CD14-positive monocyte (primary cell): ENCODE measurements around the gene HNRNPLL. TPM values are rescaled to one million over a fixed set of nuclear protein-coding genes. Genes with fewer than 3 reads are reported as not detected.
"Not testable (repeated sequence)": the region's sequence is repeated elsewhere in the genome, so short reads cannot be mapped to it uniquely, and the experiment has no call there.

ENCODE experiments used
- DNase-seq, 3 donors: peaks; one replicate each; pipeline ENCODE4 v3.0.0-alpha.2; 2011 to 2022
- H2AFZ ChIP-seq: 2 replicates; pipeline ENCODE4 v1.6.0; 2012; ENCODE audit warnings: mild to moderate bottlenecking, low read depth, low read length, inconsistent platforms; ENCODE audit not compliant: insufficient read depth, poor library complexity, severe bottlenecking
- H3K27ac ChIP-seq, 2 donors: 1 replicate in 1 of 2; 2 replicates in 1 of 2; pipeline ENCODE4 v1.5.1; 2012 to 2013; ENCODE audit warnings: low read length in 2 of 2, control low read depth in 1 of 2, inconsistent platforms in 1 of 2, low read depth in 1 of 2, mild to moderate bottlenecking in 1 of 2
- H3K27me3 ChIP-seq, 2 donors: one replicate each; pipeline versions ENCODE4 v1.6.0 to v1.6.1; 2011 to 2013; ENCODE audit warnings: low read length in 2 of 2; ENCODE audit not compliant: control insufficient read depth in 2 of 2, insufficient read depth in 2 of 2
- H3K36me3 ChIP-seq, 2 donors: replicated peaks in 1 of 2; 1 replicate in 1 of 2; 2 replicates in 1 of 2; pipeline versions ENCODE4 v1.5.1 to v1.6.1; 2012 to 2013; ENCODE audit warnings: low read length in 2 of 2, control low read depth in 1 of 2, inconsistent platforms in 1 of 2, mild to moderate bottlenecking in 1 of 2; ENCODE audit not compliant: insufficient read depth in 2 of 2, control insufficient read depth in 1 of 2
- H3K4me1 ChIP-seq, 2 donors: 1 replicate in 1 of 2; 2 replicates in 1 of 2; pipeline versions ENCODE4 v1.5.1 to v1.6.1; 2012 to 2013; ENCODE audit warnings: low read length in 2 of 2, control low read depth in 1 of 2, inconsistent platforms in 1 of 2, mild to moderate bottlenecking in 1 of 2, moderate library complexity in 1 of 2; ENCODE audit not compliant: insufficient read depth in 2 of 2, control insufficient read depth in 1 of 2
- H3K4me2 ChIP-seq: replicated peaks from 2 replicates; pipeline ENCODE3; 2012; ENCODE audit warnings: low read length, moderate library complexity, mild to moderate bottlenecking; ENCODE audit not compliant: poor library complexity, severe bottlenecking; ENCODE audit errors: extremely low read depth
- H3K4me3 ChIP-seq, 3 experiments: fragments of 200-600 bp in 1 of 3; sonication (generic) in 1 of 3; replicated peaks in 1 of 3; 1 replicate in 2 of 3; 2 replicates in 1 of 3; pipeline ENCODE4 v1.5.1; 2011 to 2013; ENCODE audit warnings: low read length in 3 of 3, mild to moderate bottlenecking in 3 of 3, control low read depth in 2 of 3, low read depth in 2 of 3, inconsistent platforms in 1 of 3, moderate library complexity in 1 of 3
- H3K79me2 ChIP-seq: 2 replicates; pipeline ENCODE4 v1.6.0; 2012; ENCODE audit warnings: mild to moderate bottlenecking, control low read depth, inconsistent platforms, low read length, moderate library complexity; ENCODE audit not compliant: insufficient read depth
- H3K9ac ChIP-seq: 2 replicates; pipeline ENCODE4 v1.6.0; 2017; ENCODE audit warnings: low read length, mild to moderate bottlenecking; ENCODE audit not compliant: insufficient read depth, poor library complexity, severe bottlenecking
- H3K9me3 ChIP-seq, 2 donors: replicated peaks in 1 of 2; 1 replicate in 1 of 2; 2 replicates in 1 of 2; pipeline versions ENCODE4 v1.5.1 to v1.6.1; 2012 to 2013; ENCODE audit warnings: low read length in 2 of 2, control low read depth in 1 of 2; ENCODE audit not compliant: control insufficient read depth in 1 of 2, insufficient read depth in 1 of 2
- H4K20me1 ChIP-seq: 2 replicates; pipeline ENCODE4 v1.6.0; 2012; ENCODE audit warnings: mild to moderate bottlenecking, low read length, control low read depth, moderate library complexity; ENCODE audit not compliant: insufficient read depth
- H3K27ac Mint-ChIP-seq, 7 donors: one replicate each; pipeline ENCODE4 v1.8.0; 2020; ENCODE audit warnings: mild to moderate bottlenecking in 7 of 7, mixed read lengths in 7 of 7, moderate library complexity in 6 of 7, inconsistent platforms in 2 of 7
- H3K27me3 Mint-ChIP-seq, 3 donors: one replicate each; pipeline ENCODE4 v1.8.0; 2021 to 2022; ENCODE audit warnings: low read depth in 3 of 3, mild to moderate bottlenecking in 3 of 3, mixed read lengths in 3 of 3, moderate library complexity in 3 of 3, inconsistent platforms in 1 of 3
- H3K36me3 Mint-ChIP-seq, 2 donors: one replicate each; pipeline ENCODE4 v1.8.0; 2020; ENCODE audit warnings: mixed read lengths in 2 of 2, inconsistent platforms in 1 of 2, mild to moderate bottlenecking in 1 of 2
- H3K4me1 Mint-ChIP-seq: one replicate; pipeline ENCODE4 v1.8.0; 2020; ENCODE audit warnings: mild to moderate bottlenecking, mixed read lengths
- H3K4me3 Mint-ChIP-seq, 2 donors: one replicate each; pipeline ENCODE4 v1.8.0; 2020; ENCODE audit warnings: mild to moderate bottlenecking in 2 of 2, mixed read lengths in 2 of 2, moderate library complexity in 1 of 2
- H3K9me3 Mint-ChIP-seq, 7 donors: one replicate each; pipeline ENCODE4 v1.8.0; 2020 to 2022; ENCODE audit warnings: mixed read lengths in 7 of 7, mild to moderate bottlenecking in 6 of 7, moderate library complexity in 6 of 7, inconsistent platforms in 2 of 7
- CTCF ChIP-seq: fragments of 200-600 bp; IDR thresholded peaks from one replicate; pipeline ENCODE4 v1.8.0; 2022; ENCODE audit warnings: antibody characterized with exemption, mild to moderate bottlenecking
- WGBS: methylation state at CpG from one replicate; pipeline ENCODE4 v1.1.5; 2013; ENCODE audit warnings: missing lambda C conversion rate; ENCODE audit not compliant: insufficient coverage; 5-methylcytosine and 5-hydroxymethylcytosine counted together
- intact Hi-C, 2 donors: fragments of 100-400 bp; cut with micrococcal nuclease; formaldehyde crosslinking; loops; one replicate each; pipeline versions ENCODE4 v1.15.0 to v1.15.1; 2023
- polyA plus RNA-seq, 3 donors: library from polyadenylated mRNA; depleted of rRNA in 1 of 3; unstranded in 2 of 3; stranded (reverse) in 1 of 3; fragments of 300-500 nt in 2 of 3; fragments of >200 nt in 1 of 3; fragmentation: Illumina TruSeq in 2 of 3; gene quantifications; 1 replicate in 2 of 3; 2 replicates in 1 of 3; pipeline ENCODE4 v1.2.3, GENCODE V29; 2012 to 2021

Gene HNRNPLL
- polyA plus RNA-seq, 3 donors = 12.4 to 16.8 (median 13.8) TPM

GRCh38 chr2:38613126-38613848, 10.6 kb upstream of the HNRNPLL start:
- peaks cover 38 to 55% of the 10 kb centered on the region in 2 donors for H3K4me1 ChIP-seq
- peak overlapping the region; percentile 77 to 94 (median 88) for H3K27ac Mint-ChIP-seq
- intact Hi-C loops = no loop called here
- no peaks in the 10 kb centered on the region for H4K20me1 ChIP-seq
- H3K27ac ChIP-seq = peak overlapping the region in 1 of 2 donors; percentile 58
- peaks cover 0 to 2% of the 10 kb centered on the region in 2 donors for H3K36me3 Mint-ChIP-seq
- no peak overlapping the region for H3K9ac ChIP-seq
- 57% methylated on average over 5 of the region's 10 CpGs for WGBS
- H3K9me3 ChIP-seq = no peaks in the 10 kb centered on the region
- peaks cover 49% of the 10 kb centered on the region for H3K4me1 Mint-ChIP-seq
- no peaks in the 10 kb centered on the region for H3K79me2 ChIP-seq
- peaks cover 0 to 2% (median 0%) of the 10 kb centered on the region in 7 donors for H3K9me3 Mint-ChIP-seq
- peak overlapping the region; percentile 52 for H3K4me2 ChIP-seq
- no peaks in the 10 kb centered on the region for H3K27me3 ChIP-seq
- H3K4me3 ChIP-seq = peak overlapping the region in 1 of 3 experiments; percentile 29
- H2AFZ ChIP-seq = no peak overlapping the region
- peak; percentile 65 to 85 (median 78) for DNase-seq
- H3K4me3 Mint-ChIP-seq = peak overlapping the region; percentile 31 to 46
- H3K36me3 ChIP-seq = no peaks in the 10 kb centered on the region
- no peak for TF ChIP-seq CTCF
- peaks cover 2 to 5% (median 4%) of the 10 kb centered on the region in 3 donors for H3K27me3 Mint-ChIP-seq

DNA sequence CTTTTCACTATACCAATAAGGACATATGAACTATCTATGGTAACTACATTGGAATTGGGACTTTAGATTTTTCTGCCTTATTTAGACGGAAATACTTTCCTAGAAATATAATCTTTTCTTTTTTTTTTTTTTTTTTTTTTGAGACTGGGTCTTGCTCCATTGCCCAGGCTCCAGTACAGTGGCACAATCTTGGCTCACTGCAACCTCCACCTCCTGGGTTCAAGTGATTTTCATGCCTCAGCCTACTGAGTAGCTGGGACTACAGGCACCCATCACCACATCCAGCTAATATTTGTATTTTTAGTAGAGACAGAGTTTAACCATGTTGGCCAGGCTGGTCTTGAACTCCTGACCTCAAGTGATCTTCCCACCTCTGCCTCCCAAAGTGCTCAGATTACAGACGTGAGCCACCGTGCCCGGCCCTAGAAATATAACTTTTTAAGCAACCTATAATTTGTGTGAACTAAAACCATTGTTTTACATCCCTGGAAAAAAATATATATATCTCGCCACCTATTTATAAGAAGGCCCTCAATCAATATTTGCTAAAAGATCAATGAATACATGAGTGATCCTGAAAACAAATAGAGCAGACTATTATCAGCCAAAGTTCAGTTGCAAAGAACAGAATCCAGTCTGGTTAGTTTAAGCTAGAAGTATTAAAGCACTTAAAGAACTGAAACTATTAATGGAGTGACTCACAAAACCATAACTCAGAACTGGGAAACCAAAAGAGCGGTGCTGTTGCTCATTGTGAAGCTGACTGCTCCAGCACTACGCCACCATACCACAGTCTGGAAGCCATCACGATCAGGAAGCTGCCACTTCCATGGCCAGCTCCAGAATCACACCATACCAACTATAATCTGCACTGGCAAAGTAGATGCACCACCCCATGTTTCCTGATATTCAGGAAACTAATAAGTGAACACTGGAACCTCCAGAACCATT, 8.4 kb upstream of the HNRNPLL start:
- H3K36me3 Mint-ChIP-seq = no peaks in the 10 kb centered on the region
- H3K9me3 ChIP-seq = no peaks in the 10 kb centered on the region
- WGBS = 15% methylated on average over 4 of the region's 8 CpGs
- H3K27me3 ChIP-seq = no peaks in the 10 kb centered on the region
- peak overlapping the region; percentile 30 to 32 for H3K27ac ChIP-seq
- H3K9me3 Mint-ChIP-seq = peaks cover 0 to 2% (median 0%) of the 10 kb centered on the region in 7 donors
- peaks cover 47% of the 10 kb centered on the region for H3K4me1 Mint-ChIP-seq
- intact Hi-C loops = no loop called here
- H3K4me2 ChIP-seq = no peak overlapping the region
- H3K9ac ChIP-seq = no peak overlapping the region
- H2AFZ ChIP-seq = no peak overlapping the region
- H3K4me1 ChIP-seq = peaks cover 43 to 62% of the 10 kb centered on the region in 2 donors
- DNase-seq = peak; percentile 71 to 90 (median 84)
- H3K4me3 ChIP-seq = no peak overlapping the region
- H3K79me2 ChIP-seq = no peaks in the 10 kb centered on the region
- peak overlapping the region; percentile 24 to 86 (median 57) for H3K27ac Mint-ChIP-seq
- no peaks in the 10 kb centered on the region for H3K36me3 ChIP-seq
- TF ChIP-seq CTCF = no peak
- H4K20me1 ChIP-seq = no peaks in the 10 kb centered on the region
- H3K4me3 Mint-ChIP-seq = peak overlapping the region in 1 of 2 donors; percentile 11
- H3K27me3 Mint-ChIP-seq = peaks cover 4 to 9% (median 5%) of the 10 kb centered on the region in 3 donors

GRCh38 chr2:38609246-38609645, 6.5 kb upstream of the HNRNPLL start:
- H3K27me3 Mint-ChIP-seq, H3K9ac ChIP-seq, H2AFZ ChIP-seq, H4K20me1 ChIP-seq, H3K36me3 ChIP-seq, H3K27ac Mint-ChIP-seq, intact Hi-C loops, H3K27ac ChIP-seq, H3K9me3 ChIP-seq, H3K4me3 ChIP-seq, H3K4me2 ChIP-seq, H3K9me3 Mint-ChIP-seq, H3K4me3 Mint-ChIP-seq, H3K27me3 ChIP-seq, H3K79me2 ChIP-seq, DNase-seq, H3K36me3 Mint-ChIP-seq: not testable (repeated sequence)
- peaks cover 44 to 52% of the 10 kb centered on the region in 2 donors for H3K4me1 ChIP-seq
- WGBS = 100% methylated on average over 1 of the region's 2 CpGs
- H3K4me1 Mint-ChIP-seq = peaks cover 46% of the 10 kb centered on the region
